ENCODE results near the gene ITCH.

DNA sequence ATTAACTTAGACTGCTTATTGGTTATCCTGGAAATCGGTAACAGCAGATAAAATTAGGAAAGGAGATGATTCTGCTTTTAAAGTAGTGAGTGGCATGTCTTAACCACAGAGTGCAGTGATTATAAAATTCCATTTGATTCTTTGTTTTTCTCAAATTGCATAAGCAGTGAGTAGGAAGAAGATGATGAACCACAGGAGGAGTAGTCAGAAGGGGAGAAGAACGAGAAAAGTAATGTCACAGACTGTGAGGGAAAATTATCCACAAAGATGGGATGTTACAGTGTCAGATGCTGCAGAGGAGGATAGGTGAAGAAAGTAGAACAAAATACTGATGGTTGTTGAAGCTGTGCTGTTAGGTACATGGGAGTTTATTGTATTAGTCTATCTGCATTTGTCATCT, 63.0 kb downstream of the ITCH start:
- TF ChIP-seq POLR2AphosphoS5 (IDR thresholded peaks at IDR 0.05; ENCODE audit: borderline replicate concordance, low read depth, low read length) (no peak), EZH2 (IDR thresholded peaks at IDR 0.05) (no peak)

Data from SK-N-MC (cell line).